ENCODE measurements around the gene SWAP70. TPM values are rescaled to one million over a fixed set of nuclear protein-coding genes. Genes with fewer than 3 reads are reported as not detected.
"Not testable (repeated sequence)": the region's sequence is repeated elsewhere in the genome, so short reads cannot be mapped to it uniquely, and the experiment has no call there.

SWAP70 gene
- 1 to 10 TPM; 7.9 to 9.8 TPM for total RNA-seq

DNA sequence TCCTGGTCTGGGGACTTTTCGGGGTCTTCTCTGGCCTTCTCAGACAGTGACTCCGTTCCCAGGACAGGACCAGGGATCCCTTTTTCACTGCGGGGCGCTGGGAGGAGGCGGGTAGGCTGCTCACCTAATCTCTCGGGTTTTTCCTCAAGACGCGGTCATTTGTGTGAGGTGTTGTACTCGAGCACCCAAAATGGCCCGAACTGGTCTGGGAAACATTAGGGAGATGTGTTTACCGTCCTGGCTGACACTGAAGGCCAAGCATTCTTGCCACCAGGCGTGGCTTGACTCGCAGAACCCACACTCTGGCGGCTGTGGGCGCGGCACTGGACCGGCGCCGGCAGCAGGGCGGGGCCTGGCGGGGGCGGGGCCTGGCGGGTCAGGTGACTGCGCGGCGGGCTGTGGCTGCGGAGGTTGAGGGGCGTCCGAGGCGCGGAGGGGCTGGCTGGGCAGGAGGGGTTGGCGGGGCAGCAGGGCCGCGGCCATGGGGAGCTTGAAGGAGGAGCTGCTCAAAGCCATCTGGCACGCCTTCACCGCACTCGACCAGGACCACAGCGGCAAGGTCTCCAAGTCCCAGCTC is at the start of gene SWAP70:
TSS of gene SWAP70 (plus strand) at position 379 of the 577 bp plus-strand sequence. CDS start at position 482, 103 bp downstream.
- no peaks in the 10 kb centered on the region for H3K9me3 Mint-ChIP-seq
- ATAC-seq: peak; percentile 99
- H3K4me3 Mint-ChIP-seq: peak within 1 kb of the TSS; percentile 88
- H3K27me3 Mint-ChIP-seq: peaks cover 0 to 5% of the 10 kb centered on the region in 2 donors
- H3K36me3 Mint-ChIP-seq: peaks cover 12% of the 10 kb centered on the region
- DNase-seq (ENCODE audit: low spot score): peak; percentile 89
- H3K27ac Mint-ChIP-seq: peak within 1 kb of the TSS; percentile 11 to 78
- H3K4me1 Mint-ChIP-seq (ENCODE audit: low read depth in 2 of 2): peaks cover 11 to 28% of the 10 kb centered on the region in 2 donors

DNA sequence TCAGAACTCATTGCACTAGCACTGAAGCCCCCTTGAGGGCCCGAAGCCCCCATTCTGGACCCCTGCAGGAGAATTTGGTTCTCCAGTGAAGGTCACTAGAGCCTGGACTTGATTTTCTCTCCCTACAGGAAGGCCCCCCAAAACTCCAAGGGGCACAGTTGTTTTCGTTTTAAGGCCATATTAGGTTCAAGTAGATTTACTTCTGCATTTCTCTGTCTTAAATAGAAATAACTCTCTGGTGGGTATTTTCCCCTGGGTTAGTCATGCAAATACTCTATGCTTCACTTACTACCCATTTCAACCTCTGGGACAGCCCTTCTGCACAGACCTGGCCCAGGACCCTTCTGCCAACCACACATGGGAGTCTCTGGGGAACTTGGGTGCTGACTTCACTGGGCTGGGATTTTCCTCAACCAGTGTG is 48.8 kb upstream of the SWAP70 start:
- H3K27ac Mint-ChIP-seq: peak overlapping the region in 1 of 2 donors; percentile 89
- H3K36me3 Mint-ChIP-seq: no peaks in the 10 kb centered on the region
- H3K27me3 Mint-ChIP-seq: peaks cover 0 to 2% of the 10 kb centered on the region in 2 donors
- ATAC-seq: no peak
- H3K9me3 Mint-ChIP-seq: no peaks in the 10 kb centered on the region
- DNase-seq (ENCODE audit: low spot score): no peak
- peaks cover 18 to 21% of the 10 kb centered on the region in 2 donors for H3K4me1 Mint-ChIP-seq (ENCODE audit: low read depth in 2 of 2)
- H3K4me3 Mint-ChIP-seq: peak overlapping the region; percentile 88

DNA sequence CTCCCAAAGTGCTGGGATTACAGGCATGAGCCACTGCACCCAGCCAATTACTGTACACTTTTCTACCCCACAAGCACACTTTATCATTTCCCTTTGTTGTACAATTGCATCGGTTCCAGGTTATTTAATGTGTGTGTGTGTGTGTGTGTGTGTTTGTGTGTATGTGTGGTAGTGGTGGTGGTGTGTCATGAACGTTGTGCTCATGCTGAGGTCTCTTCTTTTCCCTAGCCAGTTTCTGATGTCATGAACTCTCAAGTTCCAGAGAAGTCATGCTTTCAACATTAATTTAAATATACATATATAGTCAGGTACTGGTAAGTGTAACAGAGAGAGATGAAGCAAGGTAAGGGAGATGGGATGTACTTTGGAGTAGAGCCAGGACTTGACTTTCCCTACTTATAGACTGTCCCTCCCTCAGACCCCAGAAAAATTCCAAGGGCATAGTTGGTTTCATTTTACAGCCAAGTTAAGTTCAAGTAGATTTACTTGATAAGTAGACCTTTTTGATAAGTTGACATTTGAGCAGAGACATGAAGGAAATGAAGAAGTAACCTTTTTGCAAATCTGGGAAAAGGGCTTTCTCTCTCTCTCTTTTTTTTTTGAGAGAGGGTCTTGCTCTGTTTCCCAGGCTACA is 47.7 kb upstream of the SWAP70 start:
- H3K9me3 Mint-ChIP-seq: no peaks in the 10 kb centered on the region
- no peaks in the 10 kb centered on the region for H3K36me3 Mint-ChIP-seq
- H3K4me1 Mint-ChIP-seq (ENCODE audit: low read depth in 2 of 2): peaks cover 15 to 21% of the 10 kb centered on the region in 2 donors
- H3K27ac Mint-ChIP-seq: no peak overlapping the region
- peaks cover 0 to 2% of the 10 kb centered on the region in 2 donors for H3K27me3 Mint-ChIP-seq
- DNase-seq (ENCODE audit: low spot score) (no peak), ATAC-seq (no peak)
- H3K4me3 Mint-ChIP-seq: no peak overlapping the region

DNA sequence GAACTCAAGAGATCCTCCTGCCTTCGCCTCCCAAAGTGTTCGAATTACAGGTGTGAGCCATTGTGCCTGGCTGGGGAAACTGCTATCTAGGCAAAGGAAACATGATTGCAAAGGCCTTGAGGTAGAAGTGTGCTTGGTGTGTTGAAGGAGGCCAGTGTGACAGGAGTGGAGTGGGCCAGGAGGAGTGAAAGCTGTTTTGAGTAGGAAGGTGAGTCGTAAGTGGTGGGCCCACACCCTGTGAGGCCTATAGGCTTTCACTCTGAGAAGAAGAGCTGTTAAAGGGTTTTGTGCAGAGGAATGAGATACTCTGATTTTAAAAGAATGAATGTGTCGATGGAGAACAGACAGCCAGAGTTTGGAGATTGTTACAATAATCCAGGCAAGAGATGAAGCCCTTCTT is 47.0 kb upstream of the SWAP70 start:
- Mint-ChIP-seq H3K36me3 (no peaks in the 10 kb centered on the region), H3K27me3 (peaks cover 0 to 2% of the 10 kb centered on the region in 2 donors), H3K27ac (no peak overlapping the region), H3K9me3 (no peaks in the 10 kb centered on the region), H3K4me1 (ENCODE audit: low read depth in 2 of 2) (peaks cover 13 to 21% of the 10 kb centered on the region in 2 donors), H3K4me3 (no peak overlapping the region)
- DNase-seq (ENCODE audit: low spot score) (no peak), ATAC-seq (no peak)

DNA sequence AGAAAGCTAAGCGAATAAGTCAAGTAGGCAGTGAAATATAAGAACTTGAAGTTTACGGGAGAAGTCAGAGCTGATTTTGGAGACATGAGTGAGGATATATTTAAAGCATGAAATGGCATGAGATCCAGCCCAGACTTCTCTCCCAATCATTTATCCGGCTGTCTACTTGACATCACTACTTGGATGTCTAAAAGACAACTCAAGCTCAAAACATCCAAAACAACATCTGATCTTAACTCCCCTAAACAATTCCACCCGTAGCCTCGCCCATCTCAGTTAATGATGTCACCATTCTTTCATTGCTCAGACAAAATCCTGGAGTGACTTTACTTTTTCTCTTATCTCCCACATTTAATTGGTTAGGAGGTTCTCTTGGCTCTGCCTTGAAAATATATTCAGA is 45.9 kb upstream of the SWAP70 start:
- Mint-ChIP-seq H3K36me3 (no peaks in the 10 kb centered on the region), H3K4me1 (ENCODE audit: low read depth in 2 of 2) (peaks cover 12 to 19% of the 10 kb centered on the region in 2 donors), H3K4me3 (no peak overlapping the region), H3K27me3 (peaks cover 0 to 2% of the 10 kb centered on the region in 2 donors), H3K27ac (no peak overlapping the region), H3K9me3 (no peaks in the 10 kb centered on the region)
- DNase-seq (ENCODE audit: low spot score) (no peak), ATAC-seq (no peak)

DNA sequence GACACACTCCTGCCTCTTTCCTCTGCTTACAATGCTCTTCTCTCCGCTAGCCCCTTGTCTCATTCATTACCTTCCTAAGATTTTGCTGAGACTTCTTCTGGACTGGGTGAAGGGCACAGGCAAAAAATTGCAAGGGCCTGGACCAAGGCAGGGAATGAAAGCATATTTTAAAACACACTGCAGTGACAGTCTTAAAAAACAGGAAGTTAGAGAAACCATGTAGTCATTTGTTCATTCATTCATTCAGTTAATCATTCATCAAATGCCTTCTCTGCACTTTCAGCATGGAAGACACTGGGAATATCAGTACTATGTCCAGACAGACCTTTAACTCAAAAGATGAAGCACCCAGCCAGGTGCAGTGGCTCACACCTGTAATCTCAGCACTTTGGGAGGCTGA is 44.9 kb upstream of the SWAP70 start:
- Mint-ChIP-seq H3K27ac (no peak overlapping the region), H3K4me1 (ENCODE audit: low read depth in 2 of 2) (peaks cover 3 to 9% of the 10 kb centered on the region in 2 donors), H3K27me3 (peaks cover 0 to 2% of the 10 kb centered on the region in 2 donors), H3K4me3 (no peak overlapping the region), H3K36me3 (no peaks in the 10 kb centered on the region), H3K9me3 (no peaks in the 10 kb centered on the region)
- ATAC-seq: no peak
- DNase-seq (ENCODE audit: low spot score): no peak

DNA sequence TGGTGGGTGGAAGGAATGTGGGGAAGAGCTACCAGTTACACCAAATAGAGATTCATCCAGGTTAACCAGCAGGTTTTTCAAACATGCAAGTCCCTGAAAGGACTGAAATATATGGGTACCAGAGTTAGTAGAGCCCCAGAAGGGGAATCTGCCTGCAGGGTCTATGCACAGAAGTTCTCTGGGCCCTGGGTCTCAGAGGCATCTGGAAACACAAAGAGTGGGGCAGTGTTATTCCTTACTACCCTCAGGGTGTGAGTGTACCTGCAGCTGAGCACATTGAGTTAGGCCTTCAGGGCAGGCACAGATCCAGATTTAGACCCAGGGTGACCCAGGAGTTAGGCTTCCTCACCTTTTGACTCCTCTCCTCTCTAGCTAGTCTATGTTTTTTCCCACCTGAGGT is 43.9 kb upstream of the SWAP70 start:
- no peak overlapping the region for H3K4me3 Mint-ChIP-seq
- ATAC-seq: no peak
- no peaks in the 10 kb centered on the region for H3K4me1 Mint-ChIP-seq (ENCODE audit: low read depth in 2 of 2)
- H3K9me3 Mint-ChIP-seq: no peaks in the 10 kb centered on the region
- no peaks in the 10 kb centered on the region for H3K36me3 Mint-ChIP-seq
- no peak overlapping the region for H3K27ac Mint-ChIP-seq
- H3K27me3 Mint-ChIP-seq: peaks cover 0 to 2% of the 10 kb centered on the region in 2 donors
- no peak for DNase-seq (ENCODE audit: low spot score)

DNA sequence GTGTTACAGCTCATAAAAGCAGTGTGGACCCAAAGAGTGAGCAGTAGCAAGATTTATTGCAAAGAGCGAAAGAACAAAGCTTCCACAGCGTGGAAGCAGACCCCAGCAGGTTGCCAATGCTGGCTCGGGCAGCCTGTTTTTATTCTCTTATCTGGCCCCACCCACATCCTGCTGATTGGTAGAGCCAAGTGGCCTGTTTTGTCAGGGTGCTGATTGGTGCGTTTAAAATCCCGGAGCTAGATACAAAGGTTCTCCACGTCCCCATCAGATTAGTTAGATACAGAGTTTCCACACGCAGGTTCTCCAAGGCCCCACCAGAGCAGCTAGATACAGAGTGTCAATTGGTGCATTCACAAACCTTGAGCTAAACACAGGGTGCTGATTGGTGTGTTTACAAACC is 41.5 kb upstream of the SWAP70 start:
- not testable (repeated sequence) for H3K36me3 Mint-ChIP-seq; H3K27ac Mint-ChIP-seq; H3K9me3 Mint-ChIP-seq; H3K4me1 Mint-ChIP-seq (ENCODE audit: low read depth in 2 of 2); H3K27me3 Mint-ChIP-seq; H3K4me3 Mint-ChIP-seq; ATAC-seq; DNase-seq (ENCODE audit: low spot score)

DNA sequence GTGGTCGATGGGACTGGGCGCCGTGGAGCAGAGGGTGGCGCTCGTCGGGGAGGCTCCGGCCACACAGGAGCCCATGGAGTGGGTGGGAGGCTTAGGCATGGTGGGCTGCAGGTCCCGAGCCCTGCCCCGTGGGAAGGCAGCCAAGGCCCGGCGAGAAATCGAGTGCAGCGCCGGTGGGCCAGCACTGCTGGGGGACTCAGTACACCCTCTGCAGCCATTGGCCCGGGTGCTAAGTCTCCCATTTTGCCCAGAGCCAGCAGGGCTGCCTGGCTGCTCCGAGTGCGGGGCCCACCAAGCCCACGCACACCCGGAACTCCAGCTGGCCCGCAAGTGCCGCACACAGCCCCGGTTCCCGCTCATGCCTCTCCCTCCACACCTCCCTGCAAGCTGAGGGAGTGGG is 40.8 kb upstream of the SWAP70 start:
- not testable (repeated sequence) for ATAC-seq; DNase-seq (ENCODE audit: low spot score); H3K9me3 Mint-ChIP-seq; H3K4me3 Mint-ChIP-seq; H3K4me1 Mint-ChIP-seq (ENCODE audit: low read depth in 2 of 2); H3K27ac Mint-ChIP-seq; H3K27me3 Mint-ChIP-seq; H3K36me3 Mint-ChIP-seq

DNA sequence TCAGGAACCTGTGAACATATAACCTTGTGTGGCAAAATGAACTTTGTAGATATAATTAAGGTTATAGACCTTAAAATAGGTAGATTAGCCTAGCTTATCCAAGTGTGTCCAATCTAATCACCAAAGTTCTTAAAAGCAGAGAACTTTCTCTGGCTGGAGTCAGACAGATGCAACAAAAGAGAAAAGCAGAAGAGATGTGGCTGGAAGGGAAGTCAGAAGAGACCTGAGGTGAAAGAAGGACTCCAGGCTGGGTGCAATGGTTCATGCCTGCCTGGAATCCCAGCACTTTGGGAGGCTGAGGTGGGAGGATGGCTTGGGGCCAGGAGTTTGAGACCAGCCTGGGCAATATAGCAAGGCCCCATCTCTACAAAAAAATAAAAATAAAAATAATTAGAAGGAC is 39.4 kb upstream of the SWAP70 start:
- ATAC-seq (no peak), DNase-seq (ENCODE audit: low spot score) (no peak)
- no peaks in the 10 kb centered on the region for H3K9me3 Mint-ChIP-seq
- H3K4me1 Mint-ChIP-seq (ENCODE audit: low read depth in 2 of 2): no peaks in the 10 kb centered on the region
- H3K27me3 Mint-ChIP-seq: peaks cover 7 to 9% of the 10 kb centered on the region in 2 donors
- H3K27ac Mint-ChIP-seq: no peak overlapping the region
- H3K4me3 Mint-ChIP-seq: no peak overlapping the region
- no peaks in the 10 kb centered on the region for H3K36me3 Mint-ChIP-seq

DNA sequence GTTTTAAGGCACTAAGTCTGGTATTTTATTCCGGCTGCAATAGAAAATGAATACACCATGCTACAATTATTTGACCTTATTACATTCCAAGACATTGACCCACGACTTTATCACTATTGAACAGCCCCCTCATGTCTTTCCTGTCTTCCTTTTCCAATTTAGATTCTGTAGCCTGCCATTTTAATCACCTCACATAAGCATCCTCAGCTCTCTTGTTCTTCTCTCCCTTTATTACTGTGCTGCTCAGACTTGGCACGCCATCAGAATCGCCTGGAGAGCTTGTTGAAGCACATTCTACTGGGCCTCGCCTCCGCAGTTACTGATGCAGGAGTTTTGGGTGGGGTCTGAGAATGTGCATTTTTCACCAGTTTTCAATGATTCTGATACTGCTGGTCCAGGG is 38.7 kb upstream of the SWAP70 start:
- Mint-ChIP-seq H3K4me3 (no peak overlapping the region), H3K27me3 (peaks cover 7 to 9% of the 10 kb centered on the region in 2 donors), H3K4me1 (ENCODE audit: low read depth in 2 of 2) (no peaks in the 10 kb centered on the region), H3K9me3 (no peaks in the 10 kb centered on the region), H3K36me3 (no peaks in the 10 kb centered on the region), H3K27ac (no peak overlapping the region)
- no peak for ATAC-seq
- DNase-seq (ENCODE audit: low spot score): no peak

DNA sequence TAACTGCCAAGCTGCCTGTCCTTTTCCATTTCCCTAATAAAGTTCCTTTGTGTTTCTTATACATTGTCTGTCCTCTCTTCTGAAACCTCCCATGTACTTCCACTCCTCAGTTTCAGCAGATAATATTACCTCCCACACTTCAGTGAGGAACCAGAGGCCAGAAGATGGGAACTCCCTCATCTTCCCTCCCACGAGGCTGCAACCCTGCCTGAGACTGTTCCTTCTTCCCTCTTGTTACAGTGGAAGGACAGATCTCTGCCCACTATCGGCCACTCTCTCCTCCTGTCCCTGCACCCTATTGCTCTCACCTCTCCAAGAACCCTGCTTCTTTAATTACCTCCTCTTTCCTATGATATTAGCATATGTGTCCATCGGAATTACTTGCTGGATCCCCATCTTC is 38.1 kb upstream of the SWAP70 start:
- Mint-ChIP-seq H3K27ac (no peak overlapping the region), H3K36me3 (no peaks in the 10 kb centered on the region), H3K9me3 (no peaks in the 10 kb centered on the region), H3K27me3 (peaks cover 7 to 9% of the 10 kb centered on the region in 2 donors), H3K4me3 (no peak overlapping the region), H3K4me1 (ENCODE audit: low read depth in 2 of 2) (no peaks in the 10 kb centered on the region)
- ATAC-seq (no peak), DNase-seq (ENCODE audit: low spot score) (no peak)

DNA sequence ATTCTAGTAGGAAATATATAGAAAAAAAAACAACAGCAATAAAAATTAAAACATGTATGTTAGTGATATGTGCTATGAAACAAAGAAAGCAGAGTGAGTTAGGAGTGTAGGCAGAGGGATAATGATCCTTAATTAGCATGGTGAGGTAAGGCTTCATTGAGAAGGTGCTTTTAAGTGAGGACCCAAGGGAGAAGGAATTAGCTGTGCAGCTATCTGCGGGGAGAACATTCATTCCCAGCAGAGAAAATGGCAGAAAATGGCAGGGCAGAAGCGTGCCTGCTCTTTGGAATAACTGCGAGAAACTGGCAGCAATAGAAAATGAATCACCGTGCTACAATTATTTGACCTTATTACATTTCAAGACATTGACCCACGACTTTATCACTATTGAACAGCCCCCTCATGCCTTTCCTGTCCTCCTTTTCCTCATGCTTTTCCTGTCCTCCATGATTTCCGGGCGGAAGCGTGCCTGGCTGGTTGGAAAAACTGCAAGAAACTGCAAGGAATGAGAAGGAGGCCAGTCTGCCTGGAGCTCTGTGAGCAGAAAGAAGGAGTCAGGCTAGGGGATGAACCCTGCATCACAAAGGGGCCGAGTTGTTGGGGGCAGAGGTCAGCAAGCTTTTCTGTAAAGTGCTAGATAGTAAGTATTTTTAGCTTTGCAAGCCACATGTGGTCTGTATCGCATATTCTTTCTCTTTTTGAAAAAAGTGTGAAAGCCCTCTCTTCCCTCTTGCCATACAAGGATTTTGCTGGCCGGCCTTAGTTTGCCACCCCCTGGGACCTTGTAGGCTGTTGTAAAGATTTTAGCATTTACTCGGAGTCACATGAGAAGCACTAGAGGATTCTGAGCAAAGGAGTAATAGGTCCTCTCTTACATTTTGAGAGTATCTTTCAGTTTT is 37.1 kb upstream of the SWAP70 start:
- Mint-ChIP-seq H3K36me3 (no peaks in the 10 kb centered on the region), H3K4me1 (ENCODE audit: low read depth in 2 of 2) (no peaks in the 10 kb centered on the region), H3K27ac (no peak overlapping the region), H3K27me3 (peaks cover 7 to 9% of the 10 kb centered on the region in 2 donors), H3K9me3 (no peaks in the 10 kb centered on the region), H3K4me3 (no peak overlapping the region)
- ATAC-seq (no peak), DNase-seq (ENCODE audit: low spot score) (no peak)

DNA sequence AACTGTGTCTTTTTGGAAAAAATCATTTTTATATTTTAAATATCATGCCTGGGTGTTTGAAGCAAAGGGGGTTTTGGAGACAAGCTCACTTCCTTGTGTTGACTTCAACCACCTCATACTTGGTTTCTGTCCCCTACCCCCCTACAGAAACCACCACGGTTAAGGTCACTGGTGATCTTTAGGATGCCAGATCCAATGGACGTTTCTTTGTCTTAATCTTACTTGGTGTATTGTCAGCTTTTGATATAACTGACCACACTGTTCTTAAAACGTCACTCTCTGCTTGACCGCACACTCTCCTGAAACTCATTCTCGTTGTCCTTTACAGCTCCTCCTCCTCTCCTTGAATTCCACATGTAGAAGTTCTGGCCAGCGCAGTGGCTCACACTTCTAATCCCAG is 34.8 kb upstream of the SWAP70 start:
- Mint-ChIP-seq H3K36me3 (no peaks in the 10 kb centered on the region), H3K27ac (no peak overlapping the region), H3K4me3 (no peak overlapping the region), H3K4me1 (ENCODE audit: low read depth in 2 of 2) (no peaks in the 10 kb centered on the region), H3K9me3 (no peaks in the 10 kb centered on the region), H3K27me3 (peaks cover 7 to 9% of the 10 kb centered on the region in 2 donors)
- DNase-seq (ENCODE audit: low spot score) (no peak), ATAC-seq (no peak)
